NCI-H2227 (cell line): ENCODE measurements around the gene DNAJB8.
A peak's percentile ranks its signal among the peaks of the same experiment; 100 is the strongest.

Source experiments
- DNase-seq: peaks from one replicate; lab custom pipeline; 2025; ENCODE audit not compliant: unreplicated experiment; lab: John Stamatoyannopoulos, UW

DNAJB8 gene

DNA sequence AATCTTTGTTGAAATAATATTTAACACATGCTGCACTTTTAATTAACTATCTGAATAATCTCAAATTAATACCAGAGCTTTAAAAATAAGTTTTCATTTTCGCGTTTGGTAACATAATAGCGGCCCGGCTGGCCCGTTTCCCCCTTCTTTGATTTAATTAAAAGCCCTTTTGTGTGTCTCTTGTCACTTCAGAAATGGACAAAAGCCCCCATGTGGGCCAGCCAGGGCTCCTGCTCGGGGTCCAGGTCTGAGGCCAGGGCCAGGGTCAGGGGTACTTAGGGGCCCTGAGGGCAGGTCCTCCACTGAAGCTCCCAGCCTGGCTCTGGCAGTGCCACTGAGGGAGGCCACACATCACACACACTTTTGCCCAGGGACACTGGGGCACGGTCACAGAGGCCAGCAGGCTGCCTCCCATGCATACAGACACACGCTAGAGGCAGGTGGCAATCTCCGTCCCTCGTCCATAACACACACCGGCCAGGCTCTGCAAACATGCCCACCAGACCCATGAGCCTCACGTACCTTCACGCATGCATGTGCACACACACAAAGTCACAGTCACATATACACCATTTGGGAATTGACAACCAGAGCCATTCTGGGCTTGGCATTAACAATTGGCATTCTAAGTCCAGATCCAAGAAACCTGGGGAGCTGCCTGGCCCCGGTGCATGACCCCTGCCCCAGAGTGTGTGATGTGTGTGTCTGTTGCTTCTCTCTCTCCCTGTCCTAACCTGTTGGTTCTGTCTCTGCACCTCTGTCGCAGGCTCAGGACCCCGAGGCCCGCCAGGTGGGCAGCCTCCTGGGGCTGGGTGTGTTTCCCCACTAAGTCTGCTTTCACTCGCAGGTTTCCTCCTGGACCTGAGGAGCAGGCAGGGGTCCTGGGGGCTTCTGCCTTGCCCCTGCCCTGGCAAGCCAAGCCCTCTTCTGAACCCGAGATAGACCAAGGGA lies 38.5 kb downstream of the DNAJB8 start:
- no peak for DNase-seq

DNA sequence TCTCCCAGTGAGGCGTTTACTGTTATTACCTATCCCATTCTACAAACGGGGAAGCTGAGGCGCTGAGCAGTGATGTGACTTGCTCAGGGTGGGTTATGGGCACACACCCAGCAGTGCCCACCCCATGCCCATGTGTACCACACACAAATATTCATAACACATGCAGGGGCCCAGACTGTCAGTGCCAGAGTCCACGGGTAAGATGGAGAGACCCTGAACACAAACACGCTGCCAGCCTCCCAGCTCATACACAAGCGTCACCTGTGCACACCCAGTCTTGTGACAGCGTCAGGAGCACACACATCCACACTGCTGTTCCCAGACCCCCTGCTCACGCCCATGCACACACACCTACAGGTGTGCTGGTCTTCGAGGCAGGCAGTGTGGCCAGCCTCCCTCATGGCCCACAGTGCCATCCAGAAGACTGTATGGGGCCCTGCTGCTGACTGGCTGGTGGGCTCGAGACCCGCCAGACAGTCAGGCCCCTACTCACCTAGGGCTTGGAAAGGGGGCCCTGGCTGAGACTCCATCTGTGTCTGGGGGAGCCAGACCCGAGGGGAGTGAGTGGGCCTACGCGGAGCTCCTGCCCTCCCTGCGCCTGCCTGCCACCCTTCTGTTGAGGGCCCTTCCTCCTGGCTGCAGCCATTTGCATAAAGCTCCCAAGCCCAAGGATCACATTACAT lies 39.4 kb downstream of the DNAJB8 start:
- DNase-seq = no peak

DNA sequence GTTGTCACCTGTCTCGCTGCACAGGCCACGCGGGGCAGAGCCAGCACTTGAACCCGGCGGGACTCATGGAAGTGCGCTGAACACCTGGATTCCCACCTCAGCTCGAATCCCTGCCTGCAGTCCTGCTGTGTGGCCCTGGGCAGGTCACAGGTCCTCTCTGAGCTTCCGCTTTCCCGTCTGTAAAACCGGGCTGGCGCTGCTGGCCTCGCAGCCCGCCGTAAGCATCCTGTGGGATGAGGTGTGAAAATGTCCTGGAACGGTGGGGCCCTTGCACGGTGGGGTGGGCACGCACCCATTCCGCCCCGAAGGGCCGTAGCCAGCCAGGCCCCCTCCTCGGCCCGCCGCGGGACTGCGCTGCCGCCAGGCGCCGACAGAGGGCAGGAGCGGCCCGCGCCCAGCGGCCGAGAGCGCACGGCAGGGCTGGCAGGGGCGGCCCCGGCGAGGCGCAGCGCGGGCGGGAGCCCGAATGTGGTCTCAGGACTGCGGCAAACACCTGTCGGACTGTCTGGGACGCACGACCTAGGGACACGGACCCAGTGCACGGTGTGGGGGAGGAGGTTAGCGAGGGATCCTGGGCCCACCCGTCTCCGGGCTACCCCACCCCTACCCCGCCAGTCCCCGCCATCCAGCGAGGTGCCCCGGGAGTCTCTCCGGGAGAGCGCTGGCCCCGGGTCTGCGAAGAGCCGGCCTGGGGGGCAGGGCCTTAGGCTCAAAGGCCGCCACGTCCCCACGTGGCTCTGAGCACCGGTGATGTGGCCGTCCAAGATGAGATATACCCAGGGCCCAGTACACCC lies 40.4 kb downstream of the DNAJB8 start:
- DNase-seq = peak; percentile 54

GRCh38 chr3:128425846-128426127 lies 40.9 kb downstream of the DNAJB8 start:
- no peak for DNase-seq

DNA sequence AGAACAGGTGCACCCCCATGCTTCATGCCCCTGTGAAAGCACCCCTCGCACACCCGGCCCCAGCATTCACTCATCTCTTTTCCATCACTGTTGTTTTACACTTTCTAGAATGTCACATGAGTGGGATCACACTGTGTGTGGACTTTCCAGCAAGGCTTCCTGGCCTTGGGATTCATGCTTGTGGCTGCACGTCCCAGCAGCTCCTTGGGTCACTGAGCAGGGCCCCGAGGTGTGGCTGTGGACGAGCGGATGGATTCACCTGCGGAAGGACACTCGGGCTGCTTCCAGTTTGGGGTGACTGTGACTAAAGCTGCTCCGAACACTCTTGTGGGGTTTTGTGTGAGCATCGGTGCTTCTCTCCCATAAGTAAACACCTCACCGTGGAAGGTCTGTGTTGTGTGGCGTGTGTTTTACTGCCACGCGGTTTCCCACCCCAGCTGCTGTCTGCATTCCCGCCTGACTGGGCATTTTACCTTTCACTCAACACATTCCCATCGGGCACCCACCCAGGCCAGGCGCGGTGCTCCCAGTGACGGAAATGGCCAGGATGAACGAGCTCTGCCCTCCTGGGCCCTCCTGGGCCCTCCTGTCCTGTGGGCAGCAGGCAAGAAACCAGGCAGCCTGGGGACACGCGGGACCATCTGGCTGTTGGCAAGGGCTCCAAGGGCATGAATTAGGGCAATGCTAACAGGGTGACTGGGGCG lies 41.4 kb downstream of the DNAJB8 start:
- no peak for DNase-seq

- no peak for DNase-seq
Measured at GRCh38 chr3:128424508-128425069, 42.1 kb downstream of the DNAJB8 start.

- no peak for DNase-seq
Measured at GRCh38 chr3:128423525-128424147, 43.1 kb downstream of the DNAJB8 start.

GRCh38 chr3:128422762-128423524 lies 43.7 kb downstream of the DNAJB8 start:
- no peak for DNase-seq

DNA sequence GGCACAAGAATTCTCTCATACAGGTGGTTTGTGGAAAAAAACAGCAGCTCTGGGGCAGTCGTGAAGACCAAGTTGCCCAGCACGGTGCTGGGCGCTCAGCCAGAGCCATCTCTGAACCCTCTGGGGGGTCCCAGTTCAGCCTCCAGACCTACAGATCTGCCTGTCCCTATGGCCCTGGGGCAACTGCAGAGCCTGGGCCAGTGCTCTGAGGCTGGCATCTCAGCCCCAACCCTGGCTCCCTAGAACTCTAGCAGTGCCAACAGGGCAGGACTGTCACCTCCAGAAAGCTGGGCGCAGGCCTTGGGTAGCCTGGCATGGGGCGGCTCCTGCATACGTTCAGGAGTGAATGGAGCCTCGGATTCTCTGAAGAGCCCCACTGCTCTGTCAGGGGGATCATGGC lies 44.7 kb downstream of the DNAJB8 start:
- no peak for DNase-seq

- no peak for DNase-seq
Measured at GRCh38 chr3:128421439-128421836, 45.3 kb downstream of the DNAJB8 start.

DNA sequence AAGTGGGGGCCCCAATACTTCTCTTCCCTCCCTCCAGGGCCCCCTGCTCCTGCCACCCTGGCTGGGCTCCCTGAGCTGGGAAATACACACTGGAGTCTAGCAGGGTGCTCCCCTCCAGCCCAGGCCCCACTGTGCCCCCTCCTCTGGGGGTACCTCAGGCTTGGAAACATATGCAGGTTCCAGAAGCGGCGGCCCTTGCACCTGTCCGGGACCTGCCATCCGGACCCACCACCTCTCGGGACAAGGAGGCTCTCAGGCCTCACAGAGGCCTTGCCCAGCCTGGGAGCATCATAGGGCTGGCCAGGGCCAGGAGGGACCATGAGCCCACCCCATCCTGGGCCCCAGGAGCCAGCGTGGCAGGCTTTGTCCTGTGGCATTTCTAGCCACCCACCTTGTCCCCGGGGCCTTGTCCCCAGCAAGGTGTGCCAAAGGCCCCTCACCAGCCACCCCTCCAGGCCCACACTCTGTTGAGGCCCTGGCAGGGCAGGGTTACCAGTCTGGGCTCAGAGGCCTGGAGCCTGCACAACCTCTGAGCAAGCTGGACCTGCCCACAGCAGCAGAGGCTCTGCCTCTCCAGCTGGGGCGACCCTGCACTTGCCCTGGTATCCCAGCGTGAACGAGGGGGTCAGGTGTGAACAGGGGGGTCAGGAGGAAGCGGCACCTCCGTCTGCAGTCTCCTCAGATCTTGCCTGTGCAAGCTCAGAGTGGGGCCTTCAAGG lies 45.8 kb downstream of the DNAJB8 start:
- no peak for DNase-seq

DNA sequence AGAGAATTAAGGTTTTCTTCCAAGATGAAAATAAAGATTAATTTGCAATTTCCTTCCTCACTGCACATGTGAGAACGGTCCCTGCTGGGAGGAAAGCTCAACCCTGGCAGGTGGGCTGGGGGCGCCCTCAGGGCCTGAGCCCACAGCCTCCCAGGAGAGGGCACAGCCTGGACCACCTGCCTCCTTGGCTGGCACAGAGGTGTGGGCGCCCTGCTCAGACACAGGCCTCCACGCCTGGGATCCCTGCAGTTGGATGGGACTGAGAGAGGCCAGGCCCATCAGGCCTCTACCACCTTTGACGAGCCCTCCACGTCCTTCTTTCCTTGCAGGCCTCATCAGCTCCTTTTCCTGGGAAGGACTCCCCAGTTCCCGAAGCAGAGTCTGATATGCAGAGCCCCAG lies 46.4 kb downstream of the DNAJB8 start:
- DNase-seq = no peak

GRCh38 chr3:128419311-128419710 lies 47.4 kb downstream of the DNAJB8 start:
- DNase-seq = no peak

DNA sequence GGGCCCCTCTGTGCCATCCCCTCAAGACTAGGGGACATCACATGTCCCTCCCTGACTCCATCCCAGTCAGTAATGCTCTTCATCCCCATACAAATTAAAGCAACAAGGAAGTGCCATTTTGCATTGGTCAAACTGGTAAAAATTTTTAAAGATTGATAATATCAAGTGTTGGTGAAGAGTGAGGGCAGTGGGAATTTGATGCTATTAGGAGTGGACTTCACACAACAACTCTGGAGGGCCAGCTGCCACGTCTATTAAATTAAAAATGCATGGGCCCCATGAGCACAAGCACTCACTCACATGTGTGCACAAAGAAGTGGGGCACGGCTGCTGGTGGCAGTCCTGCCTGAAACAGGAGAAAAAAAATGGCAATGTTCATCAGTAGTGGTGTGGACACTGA lies 47.8 kb downstream of the DNAJB8 start:
- DNase-seq = no peak

- no peak for DNase-seq
Measured at GRCh38 chr3:128416578-128417211, 50.0 kb downstream of the DNAJB8 start.

DNA sequence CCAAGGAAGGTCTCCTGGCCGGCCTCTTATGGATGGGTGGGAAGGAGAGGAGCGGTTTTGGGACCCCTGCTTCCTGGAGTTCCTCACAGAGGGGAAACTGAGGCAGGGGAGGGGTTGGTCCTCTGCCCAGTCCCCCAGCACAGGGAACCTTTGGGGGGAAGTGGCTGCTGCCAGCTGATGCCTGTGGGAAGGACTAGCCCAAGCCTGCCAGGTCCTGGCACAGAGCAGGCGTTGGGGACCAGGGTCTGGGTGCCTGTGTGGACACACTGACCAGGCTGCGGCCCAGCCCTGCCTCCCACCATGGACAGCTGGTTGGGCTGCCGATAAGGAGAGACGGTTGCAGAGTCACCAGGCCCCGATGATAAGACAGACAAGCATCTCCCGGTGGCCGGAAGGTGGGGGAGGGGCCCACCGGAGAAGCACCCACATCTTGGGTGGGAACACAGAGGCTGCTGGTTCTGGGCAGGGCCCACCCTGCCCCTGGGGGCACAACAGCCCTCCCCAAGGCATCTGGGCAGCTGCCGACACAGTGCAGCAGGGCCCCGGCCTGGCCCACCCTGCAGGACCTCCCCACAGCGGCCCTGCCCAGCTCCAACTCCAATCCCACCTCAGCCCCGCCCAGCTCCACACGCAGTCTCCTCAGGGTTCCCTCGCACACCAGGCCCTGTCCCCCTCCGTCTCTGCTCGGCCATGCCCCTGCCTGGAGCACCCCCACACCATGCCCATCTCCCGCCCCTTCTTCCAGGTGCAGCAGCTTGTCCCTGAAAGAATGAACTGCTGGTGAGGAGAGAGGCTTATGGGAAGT lies 50.7 kb downstream of the DNAJB8 start:
- no peak for DNase-seq

- no peak for DNase-seq
Measured at GRCh38 chr3:128415200-128415772, 51.4 kb downstream of the DNAJB8 start.
